ENCODE data around the gene IDH2. TPM values are rescaled to one million over a fixed set of nuclear protein-coding genes. Genes with fewer than 3 reads are reported as not detected.

The IDH2 gene
- total and polyA plus RNA-seq, 10 of the 15 experiments (the other 5 are each of a cell fraction or from before 2014, with no cell fraction given), result 2.3 to 358 (median 242) TPM

GRCh38 chr15:90143166-90143655 lies 40.9 kb upstream of the IDH2 start:
- in situ Hi-C loops (cut with MboI) (no loop called here), intact Hi-C loops (cut with micrococcal nuclease; ENCODE audit: unreplicated experiment) (loop anchor here (5.0 kb wide), 1 partner anchor 144 kb away; no protein-coding TSS in a partner anchor)
- 43% methylated on average over 12 of the region's 12 CpGs for WGBS (ENCODE audit: insufficient coverage, insufficient replicate concordance, low lambda C conversion rate, missing lambda C conversion rate)
- Histone ChIP-seq H2AFZ (ENCODE audit: control insufficient read depth, low read depth, low read length) (no peak overlapping the region), H3K27me3 (replicated peaks in 1 of 2; ENCODE audit: control insufficient read depth in 2 of 2, insufficient read depth in 2 of 2, low read length in 1 of 2) (no peaks in the 10 kb centered on the region), H3K36me3 (ENCODE audit: control insufficient read depth in 2 of 2, insufficient read depth in 2 of 2, low read length in 1 of 2) (no peaks in the 10 kb centered on the region), H3K4me1 (ENCODE audit: control insufficient read depth, insufficient read depth, low read length) (peaks cover 5% of the 10 kb centered on the region), H3K79me2 (ENCODE audit: control insufficient read depth, insufficient read depth, low read length) (no peaks in the 10 kb centered on the region), H4K20me1 (ENCODE audit: control insufficient read depth, insufficient read depth) (no peaks in the 10 kb centered on the region), H3K9me3 (replicated peaks; ENCODE audit: control insufficient read depth, insufficient read depth, low read length) (no peaks in the 10 kb centered on the region; the same call in 1 of the 3 replicates), H3K4me2 (ENCODE audit: control insufficient read depth, insufficient read depth) (no peak overlapping the region), H3K27ac (ENCODE audit: control insufficient read depth, insufficient read depth) (no peak overlapping the region), H3K4me3 (no peak overlapping the region), H3K9ac (ENCODE audit: control insufficient read depth, insufficient read depth, low read length) (no peak overlapping the region)
- SMC1A ChIA-PET (ENCODE audit: uncharacterized antibody, unreplicated experiment), result interaction anchor here (0.6 to 2.5 kb wide), 13 partner anchors 9 to 345 kb away, joined by 3 to 10 read pairs (median 3); no protein-coding TSS in a partner anchor
- DNase-seq (ENCODE audit: low read depth, low spot score), result no peak
- no TSS peak for BruUV-seq (replicated peaks)
- POLR2A ChIA-PET, result no interaction called here
- FAIRE-seq, result no peak
- ATAC-seq, result peak; percentile 97
- RAD21 ChIA-PET (ENCODE audit: unreplicated experiment), result interaction anchor here (0.6 to 1.5 kb wide), 7 partner anchors 21 to 176 kb away, joined by 3 to 11 read pairs (median 3); partner anchors contain the start of genes CIB1 and GDPGP1
- CTCF ChIA-PET, result interaction anchor here (0.6 to 4.6 kb wide), 24 partner anchors 9 to 178 kb away, joined by 3 to 35 read pairs (median 4); partner anchors contain the start of genes CIB1, GDPGP1 and IDH2
- 0 out of 2 replicates have a peak, but pooled peaks have one; percentile 37 for TF ChIP-seq TCF12 (IDR thresholded peaks at IDR 0.05; ENCODE audit: low read depth, low read length)
- peak; percentile 83 for TF ChIP-seq RAD21 (IDR thresholded peaks at IDR 0.05; ENCODE audit: insufficient read depth, low read depth, low read length)
- no peak for TF ChIP-seq ZBTB11 (CRISPR knock-in tag; IDR thresholded peaks at IDR 0.05)
- peak; percentile 66 for TF ChIP-seq SMC3 (IDR thresholded peaks at IDR 0.05; ENCODE audit: borderline replicate concordance, low read length)
- TF ChIP-seq ZNF24 (IDR thresholded peaks at IDR 0.05), result no peak
- 0 out of 2 replicates have a peak, but pooled peaks have one; percentile 58 for TF ChIP-seq SMARCA5 (IDR thresholded peaks at IDR 0.05)
- 0 out of 2 replicates have a peak, but pooled peaks have one; percentile 49 for TF ChIP-seq BACH1 (IDR thresholded peaks at IDR 0.05; ENCODE audit: borderline replicate concordance)
- no peak for TF ChIP-seq ATF2 (IDR thresholded peaks at IDR 0.05; ENCODE audit: low read length)
- TF ChIP-seq YY1 (IDR thresholded peaks at IDR 0.05; ENCODE audit: low read depth, low read length), result peak; percentile 59; the same call in 1 of the 2 replicates
- 0 out of 2 replicates have a peak, but pooled peaks have one; percentile 24 for TF ChIP-seq FOXM1 (IDR thresholded peaks at IDR 0.05; ENCODE audit: low read depth, low read length)
- 0 out of 2 replicates have a peak, but pooled peaks have one; percentile 3 for TF ChIP-seq RUNX3 (IDR thresholded peaks at IDR 0.05; ENCODE audit: low read length)
- no peak for TF ChIP-seq MLLT1 (IDR thresholded peaks at IDR 0.05)
- TF ChIP-seq EGR1 (IDR thresholded peaks at IDR 0.05; ENCODE audit: borderline replicate concordance in 1 of 2, low read depth in 2 of 2, low read length in 2 of 2), result peak in 1 of 2 experiments; percentile 59; a peak in 2 of 3 replicates
- no peak for TF ChIP-seq NFIC (IDR thresholded peaks at IDR 0.05; ENCODE audit: low read depth, low read length)
- no peak for TF ChIP-seq GATAD2B (conservative IDR thresholded peaks at IDR 0.05; ENCODE audit: low read depth)
- TF ChIP-seq PKNOX1 (IDR thresholded peaks at IDR 0.05), result 0 out of 2 replicates have a peak, but pooled peaks have one; percentile 2
- no peak for TF ChIP-seq NR2C2 (IDR thresholded peaks at IDR 0.05; ENCODE audit: borderline replicate concordance, control insufficient read depth, insufficient read length, low read depth)

Measured in GM12878 (cell line).